SK-N-SH treated with all-trans-retinoic acid at 6 μM for 48 hours (cell line): ENCODE measurements around the gene CDC42EP2.

ENCODE experiments used
- ARNTL ChIP-seq: fragments of 450-650 bp; formaldehyde crosslinking; IDR thresholded peaks from 2 replicates; pipeline ENCODE4 v1.5.0; 2020; ENCODE audit warnings: low read depth, mild to moderate bottlenecking, moderate library complexity, borderline replicate concordance
- CREB5 ChIP-seq: fragments of 250-450 bp; sonication (Bioruptor Pico); IDR thresholded peaks from 2 replicates; pipeline ENCODE4 v1.5.1; 2020; ENCODE audit warnings: low read depth, mild to moderate bottlenecking, moderate library complexity
- ISL1 ChIP-seq: fragments of 250-450 bp; sonication (Bioruptor Pico); IDR thresholded peaks from 2 replicates; pipeline ENCODE4 v2.1.2; 2022; ENCODE audit warnings: mild to moderate bottlenecking, moderate library complexity
- PATZ1 ChIP-seq: fragments of 250-450 bp; sonication (Bioruptor Pico); IDR thresholded peaks from 2 replicates; pipeline ENCODE4 v1.8.0; 2020; ENCODE audit warnings: mild to moderate bottlenecking, moderate library complexity, borderline replicate concordance
- POU6F1 ChIP-seq: fragments of 250-450 bp; sonication (Bioruptor Pico); IDR thresholded peaks from 2 replicates; pipeline ENCODE4 v1.8.0; 2021; ENCODE audit warnings: low read depth, mild to moderate bottlenecking, moderate library complexity, borderline replicate concordance
- RARB ChIP-seq: fragments of 250-450 bp; sonication (Bioruptor Pico); IDR thresholded peaks from 2 replicates; pipeline ENCODE4 v1.8.0; 2021; ENCODE audit warnings: mild to moderate bottlenecking, moderate library complexity
- TSHZ2 ChIP-seq: fragments of 250-450 bp; sonication (Bioruptor Pico); IDR thresholded peaks from 2 replicates; pipeline ENCODE4 v1.5.0; 2020; ENCODE audit warnings: mild to moderate bottlenecking, moderate library complexity
- ZFP3 ChIP-seq: fragments of 250-450 bp; sonication (Bioruptor Pico); IDR thresholded peaks from 2 replicates; pipeline ENCODE4 v1.5.0; 2020; ENCODE audit warnings: mild to moderate bottlenecking, moderate library complexity
- ZFP30 ChIP-seq: fragments of 450-650 bp; formaldehyde crosslinking; IDR thresholded peaks from 2 replicates; pipeline ENCODE4 v1.5.0; 2022; ENCODE audit warnings: mild to moderate bottlenecking, moderate library complexity
- ZNF565 ChIP-seq: fragments of 450-650 bp; formaldehyde crosslinking; conservative IDR thresholded peaks from 2 replicates; pipeline ENCODE4 v1.5.0; 2020; ENCODE audit warnings: low read depth, mild to moderate bottlenecking, moderate library complexity
- ZNF70 ChIP-seq: fragments of 450-650 bp; formaldehyde crosslinking; IDR thresholded peaks from 2 replicates; pipeline ENCODE4 v1.5.0; 2020; ENCODE audit warnings: mild to moderate bottlenecking, moderate library complexity
- ZNF8 ChIP-seq: fragments of 450-650 bp; formaldehyde crosslinking; IDR thresholded peaks from 2 replicates; pipeline ENCODE4 v1.5.0; 2020; ENCODE audit warnings: mild to moderate bottlenecking, moderate library complexity

- no peak for TF ChIP-seq ISL1 (CRISPR knock-in tag)
- TF ChIP-seq POU6F1 (CRISPR knock-in tag) = no peak
- TF ChIP-seq PATZ1 (CRISPR knock-in tag) = no peak
- no peak for TF ChIP-seq CREB5 (CRISPR knock-in tag)
- TF ChIP-seq ZFP30 (CRISPR knock-in tag) = no peak
- no peak for TF ChIP-seq TSHZ2 (CRISPR knock-in tag)
- TF ChIP-seq ZFP3 = no peak
- TF ChIP-seq ZNF8 (CRISPR knock-in tag) = no peak
- TF ChIP-seq ZNF70 (CRISPR knock-in tag) = no peak
- TF ChIP-seq RARB (CRISPR knock-in tag) = no peak
- no peak for TF ChIP-seq ARNTL
- TF ChIP-seq ZNF565 = no peak
Measured at GRCh38 chr11:65315204-65315865, 669 bp downstream of the CDC42EP2 start.
